Hepatocyte (in vitro differentiated cells): ENCODE data around the gene LMCD1.

ENCODE experiments used
- CTCF ChIP-seq: fragments of 200-600 bp; sonication (generic); IDR thresholded peaks from 2 replicates; pipeline ENCODE4 v1.5.1; 2016; ENCODE audit warnings: antibody characterized with exemption, mild to moderate bottlenecking; ENCODE audit not compliant: poor library complexity
- EZH2 ChIP-seq: fragments of 200-600 bp; sonication (generic); IDR thresholded peaks from 2 replicates; pipeline ENCODE4 v1.6.1; 2016; ENCODE audit warnings: antibody characterized with exemption, mild to moderate bottlenecking, borderline replicate concordance
- EZH2phosphoT487 ChIP-seq: fragments of 200-600 bp; sonication (generic); IDR thresholded peaks from one replicate; pipeline ENCODE4 v1.6.1; 2018; ENCODE audit warnings: antibody characterized with exemption, mild to moderate bottlenecking, low read depth, moderate library complexity; ENCODE audit not compliant: unreplicated experiment, severe bottlenecking

GRCh38 chr3:8555725-8556472, 54.3 kb downstream of the LMCD1 start:
- TF ChIP-seq CTCF (no peak), EZH2phosphoT487 (no peak), EZH2 (no peak)
